Activated CD4-positive, alpha-beta memory T cell treated with anti-CD3 and anti-CD28 coated beads, Interleukin-2, amount 10 ng/mL, durations not matched to agents 7 days and 5 days (primary cell): ENCODE data around the gene ZNF791. TPM values are rescaled to one million over a fixed set of nuclear protein-coding genes. Genes with fewer than 3 reads are reported as not detected.

Experiments used
- total RNA-seq, 2 experiments: library from RNA; stranded (reverse); gene quantifications; one replicate each; pipeline ENCODE4 v1.2.3, GENCODE V29; 2021

ZNF791 gene
- total RNA-seq, 2 experiments from 2014 or later, result 39.9 to 44.3 TPM

Other genes with a start within 250 kb of the ZNF791 start
- under 1 TPM; 0.75 to 0.86 TPM for gene ZNF442, start 245.2 kb upstream of the ZNF791 start, total RNA-seq
- gene ZNF799, start 209.6 kb upstream of the ZNF791 start, total RNA-seq, result 1 to 10 TPM; 4.7 TPM
- 1 to 10 TPM; 4.9 to 5.2 TPM for gene ZNF443, start 169.9 kb upstream of the ZNF791 start, total RNA-seq
- 1 to 10 TPM; 1.8 to 3.0 TPM for gene ZNF709, start 126.1 kb upstream of the ZNF791 start, total RNA-seq
- 10 to 100 TPM in 1 of 2 experiments, 1 to 10 TPM in 1; 9.4 to 10.2 TPM for gene ZNF564, start 59.4 kb upstream of the ZNF791 start, total RNA-seq
- 10 to 100 TPM; 16.9 to 17.1 TPM for gene ZNF490, start 107 bp upstream of the ZNF791 start, total RNA-seq
- 100 to 1,000 TPM; 146 to 150 TPM for gene MAN2B1, start 55.8 kb downstream of the ZNF791 start, total RNA-seq
- 10 to 100 TPM; 16.9 to 21.3 TPM for gene WDR83, start 55.9 kb downstream of the ZNF791 start, total RNA-seq
- gene DHPS, start 71.0 kb downstream of the ZNF791 start, total RNA-seq, result 100 to 1,000 TPM; 106 to 113 TPM
- not detected for gene GNG14, start 77.1 kb downstream of the ZNF791 start, total RNA-seq
- 1 to 10 TPM; 5.2 to 5.3 TPM for gene FBXW9, start 85.7 kb downstream of the ZNF791 start, total RNA-seq
- 10 to 100 TPM; 61.6 to 65.9 TPM for gene TNPO2, start 113.0 kb downstream of the ZNF791 start, total RNA-seq
- 100 to 1,000 TPM; 205 TPM for gene TRIR, start 123.8 kb downstream of the ZNF791 start, total RNA-seq
- 10 to 100 TPM; 61.8 to 62.9 TPM for gene GET3, start 126.6 kb downstream of the ZNF791 start, total RNA-seq
- not detected for gene BEST2, start 140.9 kb downstream of the ZNF791 start, total RNA-seq
- gene HOOK2, start 164.6 kb downstream of the ZNF791 start, total RNA-seq, result 10 to 100 TPM; 17.0 to 17.8 TPM
- 100 to 1,000 TPM; 197 TPM for gene JUNB, start 180.6 kb downstream of the ZNF791 start, total RNA-seq
- gene PRDX2, start 190.9 kb downstream of the ZNF791 start, total RNA-seq, result 100 to 1,000 TPM; 234 to 240 TPM
- gene THSD8, start 191.1 kb downstream of the ZNF791 start, total RNA-seq, result 10 to 100 TPM; 19.2 to 25.5 TPM
- 10 to 100 TPM; 34.8 to 38.4 TPM for gene RNASEH2A, start 195.7 kb downstream of the ZNF791 start, total RNA-seq
- not detected for gene RTBDN, start 223.7 kb downstream of the ZNF791 start, total RNA-seq
- gene MAST1, start 227.6 kb downstream of the ZNF791 start, total RNA-seq, result 1 to 10 TPM; 1.1 to 2.1 TPM